HL-60 (cell line): ENCODE data around the gene C22orf39.

Source experiments
- TF ChIP-seq, protein P1 (sequence below): IDR thresholded peaks from one replicate; pipeline ENCODE4 v1.5.1; 2011; ENCODE audit warnings: low read length, control low read depth, inconsistent platforms; ENCODE audit not compliant: insufficient read depth
- TF ChIP-seq, protein P2 (sequence below): IDR thresholded peaks from 2 replicates; pipeline ENCODE4 v1.6.1; 2012; ENCODE audit warnings: low read depth; ENCODE audit not compliant: insufficient replicate concordance

GRCh38 chr22:19467912-19468311, 20.4 kb upstream of the C22orf39 start:
- TF ChIP-seq, protein P1, sequence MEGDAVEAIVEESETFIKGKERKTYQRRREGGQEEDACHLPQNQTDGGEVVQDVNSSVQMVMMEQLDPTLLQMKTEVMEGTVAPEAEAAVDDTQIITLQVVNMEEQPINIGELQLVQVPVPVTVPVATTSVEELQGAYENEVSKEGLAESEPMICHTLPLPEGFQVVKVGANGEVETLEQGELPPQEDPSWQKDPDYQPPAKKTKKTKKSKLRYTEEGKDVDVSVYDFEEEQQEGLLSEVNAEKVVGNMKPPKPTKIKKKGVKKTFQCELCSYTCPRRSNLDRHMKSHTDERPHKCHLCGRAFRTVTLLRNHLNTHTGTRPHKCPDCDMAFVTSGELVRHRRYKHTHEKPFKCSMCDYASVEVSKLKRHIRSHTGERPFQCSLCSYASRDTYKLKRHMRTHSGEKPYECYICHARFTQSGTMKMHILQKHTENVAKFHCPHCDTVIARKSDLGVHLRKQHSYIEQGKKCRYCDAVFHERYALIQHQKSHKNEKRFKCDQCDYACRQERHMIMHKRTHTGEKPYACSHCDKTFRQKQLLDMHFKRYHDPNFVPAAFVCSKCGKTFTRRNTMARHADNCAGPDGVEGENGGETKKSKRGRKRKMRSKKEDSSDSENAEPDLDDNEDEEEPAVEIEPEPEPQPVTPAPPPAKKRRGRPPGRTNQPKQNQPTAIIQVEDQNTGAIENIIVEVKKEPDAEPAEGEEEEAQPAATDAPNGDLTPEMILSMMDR, result no peak
- TF ChIP-seq, protein P2, sequence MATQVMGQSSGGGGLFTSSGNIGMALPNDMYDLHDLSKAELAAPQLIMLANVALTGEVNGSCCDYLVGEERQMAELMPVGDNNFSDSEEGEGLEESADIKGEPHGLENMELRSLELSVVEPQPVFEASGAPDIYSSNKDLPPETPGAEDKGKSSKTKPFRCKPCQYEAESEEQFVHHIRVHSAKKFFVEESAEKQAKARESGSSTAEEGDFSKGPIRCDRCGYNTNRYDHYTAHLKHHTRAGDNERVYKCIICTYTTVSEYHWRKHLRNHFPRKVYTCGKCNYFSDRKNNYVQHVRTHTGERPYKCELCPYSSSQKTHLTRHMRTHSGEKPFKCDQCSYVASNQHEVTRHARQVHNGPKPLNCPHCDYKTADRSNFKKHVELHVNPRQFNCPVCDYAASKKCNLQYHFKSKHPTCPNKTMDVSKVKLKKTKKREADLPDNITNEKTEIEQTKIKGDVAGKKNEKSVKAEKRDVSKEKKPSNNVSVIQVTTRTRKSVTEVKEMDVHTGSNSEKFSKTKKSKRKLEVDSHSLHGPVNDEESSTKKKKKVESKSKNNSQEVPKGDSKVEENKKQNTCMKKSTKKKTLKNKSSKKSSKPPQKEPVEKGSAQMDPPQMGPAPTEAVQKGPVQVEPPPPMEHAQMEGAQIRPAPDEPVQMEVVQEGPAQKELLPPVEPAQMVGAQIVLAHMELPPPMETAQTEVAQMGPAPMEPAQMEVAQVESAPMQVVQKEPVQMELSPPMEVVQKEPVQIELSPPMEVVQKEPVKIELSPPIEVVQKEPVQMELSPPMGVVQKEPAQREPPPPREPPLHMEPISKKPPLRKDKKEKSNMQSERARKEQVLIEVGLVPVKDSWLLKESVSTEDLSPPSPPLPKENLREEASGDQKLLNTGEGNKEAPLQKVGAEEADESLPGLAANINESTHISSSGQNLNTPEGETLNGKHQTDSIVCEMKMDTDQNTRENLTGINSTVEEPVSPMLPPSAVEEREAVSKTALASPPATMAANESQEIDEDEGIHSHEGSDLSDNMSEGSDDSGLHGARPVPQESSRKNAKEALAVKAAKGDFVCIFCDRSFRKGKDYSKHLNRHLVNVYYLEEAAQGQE, result no peak
